Activated naive CD4-positive, alpha-beta T cell treated with anti-CD3 and anti-CD28 coated beads, Interleukin-2, amount 10 ng/mL, durations not matched to agents 7 days and 5 days (primary cell): ENCODE results near the gene ARMC7.

Experiments
- CTCF ChIA-PET: fragments of 350-600 bp; sonication (Branson Sonifier 250); formaldehyde crosslinking; loops from one replicate; lab custom pipeline; 2021; ENCODE audit warnings: antibody characterized with exemption; lab: Charles Lee
- DNase-seq: peaks from one replicate; pipeline ENCODE4 v3.0.0-alpha.2; 2020
- H3K27ac Mint-ChIP-seq: one replicate; pipeline ENCODE4 v1.8.0; 2021; ENCODE audit warnings: mild to moderate bottlenecking, moderate library complexity, mixed read lengths
- H3K27me3 Mint-ChIP-seq: one replicate; pipeline ENCODE4 v1.8.0; 2021; ENCODE audit warnings: mild to moderate bottlenecking, mixed read lengths
- H3K36me3 Mint-ChIP-seq: one replicate; pipeline ENCODE4 v1.8.0; 2021; ENCODE audit warnings: mixed read lengths
- H3K4me1 Mint-ChIP-seq: one replicate; pipeline ENCODE4 v1.8.0; 2021; ENCODE audit warnings: mixed read lengths
- H3K4me3 Mint-ChIP-seq: one replicate; pipeline ENCODE4 v1.8.0; 2021; ENCODE audit warnings: mild to moderate bottlenecking, moderate library complexity, mixed read lengths
- H3K9me3 Mint-ChIP-seq: one replicate; pipeline ENCODE4 v1.8.0; 2021; ENCODE audit warnings: mixed read lengths

ARMC7 gene

GRCh38 chr17:75109407-75110233 is at the start of gene ARMC7:
Gene ARMC7, plus strand, starts transcription at chr17:75109969. Its CDS starts 320 bp downstream, at chr17:75110289.
- no peaks in the 10 kb centered on the region for H3K9me3 Mint-ChIP-seq
- H3K27me3 Mint-ChIP-seq = peaks cover 12% of the 10 kb centered on the region
- peak within 1 kb of the TSS; percentile 80 for H3K27ac Mint-ChIP-seq
- peaks cover 49% of the 10 kb centered on the region for H3K4me1 Mint-ChIP-seq
- CTCF ChIA-PET = interaction anchor here (0.6 to 2.8 kb wide), 5 partner anchors 23 to 148 kb away, joined by 3 to 16 read pairs (median 3); no protein-coding TSS in a partner anchor
- peak; percentile 94 for DNase-seq
- H3K4me3 Mint-ChIP-seq = peak within 1 kb of the TSS; percentile 93
- H3K36me3 Mint-ChIP-seq = peaks cover 15% of the 10 kb centered on the region

GRCh38 chr17:75060434-75061054 is 49.2 kb upstream of the ARMC7 start:
- H3K27me3 Mint-ChIP-seq = no peaks in the 10 kb centered on the region
- no peak overlapping the region for H3K4me3 Mint-ChIP-seq
- no peak for DNase-seq
- H3K9me3 Mint-ChIP-seq = no peaks in the 10 kb centered on the region
- no peak overlapping the region for H3K27ac Mint-ChIP-seq
- peaks cover 41% of the 10 kb centered on the region for H3K4me1 Mint-ChIP-seq
- peaks cover 54% of the 10 kb centered on the region for H3K36me3 Mint-ChIP-seq
- CTCF ChIA-PET = interaction anchor here (0.6 to 3.0 kb wide), 15 partner anchors 9 to 204 kb away, joined by 3 to 25 read pairs (median 6); partner anchors contain the start of gene NT5C

- Mint-ChIP-seq H3K4me3 (no peak overlapping the region), H3K9me3 (no peaks in the 10 kb centered on the region), H3K27ac (no peak overlapping the region), H3K4me1 (peaks cover 44% of the 10 kb centered on the region), H3K36me3 (peaks cover 55% of the 10 kb centered on the region), H3K27me3 (no peaks in the 10 kb centered on the region)
- no peak for DNase-seq
- CTCF ChIA-PET = interaction anchor here (0.6 to 3.0 kb wide), 9 partner anchors 11 to 204 kb away, joined by 3 to 25 read pairs (median 4); partner anchors contain the start of genes KCTD2 and NT5C
Observed at GRCh38 chr17:75061055-75061438, 48.7 kb upstream of the ARMC7 start.

- Mint-ChIP-seq H3K27me3 (no peaks in the 10 kb centered on the region), H3K4me3 (no peak overlapping the region), H3K4me1 (peaks cover 46% of the 10 kb centered on the region), H3K9me3 (no peaks in the 10 kb centered on the region), H3K27ac (no peak overlapping the region), H3K36me3 (peaks cover 54% of the 10 kb centered on the region)
- DNase-seq = no peak
- CTCF ChIA-PET = interaction anchor here (0.6 to 3.0 kb wide), 6 partner anchors 10 to 140 kb away, joined by 3 to 25 read pairs (median 9); partner anchors contain the start of genes KCTD2 and NT5C
Observed at GRCh38 chr17:75061618-75062017, 48.2 kb upstream of the ARMC7 start.

GRCh38 chr17:75063201-75063600 is 46.6 kb upstream of the ARMC7 start:
- H3K27ac Mint-ChIP-seq = no peak overlapping the region
- peaks cover 51% of the 10 kb centered on the region for H3K36me3 Mint-ChIP-seq
- H3K4me1 Mint-ChIP-seq = peaks cover 59% of the 10 kb centered on the region
- no peak overlapping the region for H3K4me3 Mint-ChIP-seq
- H3K27me3 Mint-ChIP-seq = no peaks in the 10 kb centered on the region
- CTCF ChIA-PET = interaction anchor here (1.2 to 1.5 kb wide), 2 partner anchors 14 to 102 kb away, joined by 3 read pairs; no protein-coding TSS in a partner anchor
- H3K9me3 Mint-ChIP-seq = no peaks in the 10 kb centered on the region
- DNase-seq = no peak

GRCh38 chr17:75063626-75064025 is 46.1 kb upstream of the ARMC7 start:
- Mint-ChIP-seq H3K27me3 (no peaks in the 10 kb centered on the region), H3K4me1 (peaks cover 61% of the 10 kb centered on the region), H3K4me3 (no peak overlapping the region), H3K9me3 (no peaks in the 10 kb centered on the region), H3K27ac (no peak overlapping the region), H3K36me3 (peaks cover 51% of the 10 kb centered on the region)
- CTCF ChIA-PET = interaction anchor here (1.5 kb wide), 1 partner anchor 14 kb away, joined by 3 read pairs; no protein-coding TSS in a partner anchor
- no peak for DNase-seq

GRCh38 chr17:75064040-75064439 is 45.7 kb upstream of the ARMC7 start:
- DNase-seq = no peak
- Mint-ChIP-seq H3K4me3 (no peak overlapping the region), H3K4me1 (peaks cover 64% of the 10 kb centered on the region), H3K36me3 (peaks cover 51% of the 10 kb centered on the region), H3K27ac (no peak overlapping the region), H3K9me3 (no peaks in the 10 kb centered on the region), H3K27me3 (no peaks in the 10 kb centered on the region)
- CTCF ChIA-PET = no interaction called here

- H3K4me1 Mint-ChIP-seq = peaks cover 63% of the 10 kb centered on the region
- no peak for DNase-seq
- H3K27ac Mint-ChIP-seq = peak overlapping the region; percentile 62
- peaks cover 49% of the 10 kb centered on the region for H3K36me3 Mint-ChIP-seq
- no peak overlapping the region for H3K4me3 Mint-ChIP-seq
- no peaks in the 10 kb centered on the region for H3K9me3 Mint-ChIP-seq
- CTCF ChIA-PET = no interaction called here
- H3K27me3 Mint-ChIP-seq = no peaks in the 10 kb centered on the region
Observed at GRCh38 chr17:75064460-75064859, 45.3 kb upstream of the ARMC7 start.

- peaks cover 61% of the 10 kb centered on the region for H3K4me1 Mint-ChIP-seq
- CTCF ChIA-PET = no interaction called here
- no peaks in the 10 kb centered on the region for H3K9me3 Mint-ChIP-seq
- DNase-seq = no peak
- peak overlapping the region; percentile 80 for H3K27ac Mint-ChIP-seq
- H3K36me3 Mint-ChIP-seq = peaks cover 45% of the 10 kb centered on the region
- no peak overlapping the region for H3K4me3 Mint-ChIP-seq
- no peaks in the 10 kb centered on the region for H3K27me3 Mint-ChIP-seq
Observed at GRCh38 chr17:75064867-75065561, 44.8 kb upstream of the ARMC7 start.

- no peak overlapping the region for H3K4me3 Mint-ChIP-seq
- no peak for DNase-seq
- H3K4me1 Mint-ChIP-seq = peaks cover 59% of the 10 kb centered on the region
- peaks cover 41% of the 10 kb centered on the region for H3K36me3 Mint-ChIP-seq
- CTCF ChIA-PET = no interaction called here
- H3K27me3 Mint-ChIP-seq = no peaks in the 10 kb centered on the region
- H3K27ac Mint-ChIP-seq = peak overlapping the region; percentile 80
- H3K9me3 Mint-ChIP-seq = no peaks in the 10 kb centered on the region
Observed at GRCh38 chr17:75065562-75066151, 44.1 kb upstream of the ARMC7 start.

- CTCF ChIA-PET = interaction anchor here (0.7 to 2.2 kb wide), 5 partner anchors 12 to 134 kb away, joined by 3 to 5 read pairs (median 3); no protein-coding TSS in a partner anchor
- peak overlapping the region; percentile 91 for H3K27ac Mint-ChIP-seq
Observed at GRCh38 chr17:75067856-75068255, 41.9 kb upstream of the ARMC7 start.

GRCh38 chr17:75068750-75069149 is 41.0 kb upstream of the ARMC7 start:
- H3K9me3 Mint-ChIP-seq = no peaks in the 10 kb centered on the region
- H3K27me3 Mint-ChIP-seq = no peaks in the 10 kb centered on the region
- no peak for DNase-seq
- H3K4me3 Mint-ChIP-seq = no peak overlapping the region
- CTCF ChIA-PET = interaction anchor here (0.7 to 2.8 kb wide), 4 partner anchors 13 to 45 kb away, joined by 3 to 12 read pairs (median 5); no protein-coding TSS in a partner anchor
- H3K4me1 Mint-ChIP-seq = peaks cover 46% of the 10 kb centered on the region
- peak overlapping the region; percentile 64 for H3K27ac Mint-ChIP-seq
- peaks cover 19% of the 10 kb centered on the region for H3K36me3 Mint-ChIP-seq

More at GRCh38 chr17:75067856-75068255, 41.9 kb upstream of the ARMC7 start:
- Mint-ChIP-seq H3K4me1 (peaks cover 47% of the 10 kb centered on the region), H3K4me3 (peak overlapping the region; percentile 46), H3K9me3 (no peaks in the 10 kb centered on the region), H3K27me3 (no peaks in the 10 kb centered on the region), H3K36me3 (peaks cover 25% of the 10 kb centered on the region)
- peak; percentile 69 for DNase-seq

GRCh38 chr17:75069783-75070182 is 40.0 kb upstream of the ARMC7 start:
- CTCF ChIA-PET = interaction anchor here (0.7 to 2.8 kb wide), 10 partner anchors 10 to 132 kb away, joined by 3 to 12 read pairs (median 5); partner anchors contain the start of genes NT5C and SLC16A5
- Mint-ChIP-seq H3K4me1 (peaks cover 42% of the 10 kb centered on the region), H3K4me3 (no peak overlapping the region), H3K36me3 (peaks cover 10% of the 10 kb centered on the region), H3K9me3 (no peaks in the 10 kb centered on the region), H3K27ac (no peak overlapping the region), H3K27me3 (peaks cover 4% of the 10 kb centered on the region)
- DNase-seq = peak; percentile 49
